Stomach (tissue), 9 donors: Measurements from ENCODE around the gene USP14. TPM values are rescaled to one million over a fixed set of nuclear protein-coding genes. Genes with fewer than 3 reads are reported as not detected.

Experiments
- DNase-seq, 2 donors: peaks; one replicate each; pipeline versions ENCODE4 v3.0.0 to v3.0.0-alpha.2; 2013 to 2019
- H3K27ac ChIP-seq, 5 donors: fragments of 200-600 bp in 4 of 5; sonication (generic) in 4 of 5; one replicate each; pipeline ENCODE4 v1.5.1; 2013 to 2019; ENCODE audit warnings: mild to moderate bottlenecking in 1 of 5, moderate library complexity in 1 of 5
- H3K27me3 ChIP-seq, 3 donors: fragments of 200-600 bp; sonication (generic); one replicate each; pipeline ENCODE4 v1.5.1; 2017 to 2019; ENCODE audit warnings: mixed run types in 1 of 3
- H3K36me3 ChIP-seq, 4 donors: fragments of 200-600 bp; sonication (generic); 1 replicate in 3 of 4; 2 replicates in 1 of 4; pipeline ENCODE4 v1.5.1; 2016 to 2019
- H3K4me1 ChIP-seq, 4 donors: fragments of 200-600 bp; sonication (generic); one replicate each; pipeline ENCODE4 v1.5.1; 2016 to 2019
- H3K4me3 ChIP-seq, 4 donors: fragments of 200-600 bp; sonication (generic) in 3 of 4; one replicate each; pipeline ENCODE4 v1.5.1; 2016 to 2019; ENCODE audit warnings: mild to moderate bottlenecking in 1 of 4
- H3K9me3 ChIP-seq, 4 donors: fragments of 200-600 bp; sonication (generic); one replicate each; pipeline ENCODE4 v1.5.1; 2016 to 2019
- CTCF ChIP-seq, 7 experiments: fragments of 450-650 bp in 4 of 7; fragments of 200-600 bp in 3 of 7; sonication (generic) in 3 of 7; IDR thresholded peaks; one replicate each; pipeline ENCODE4 v1.5.1; 2016 to 2019; ENCODE audit warnings: antibody characterized with exemption in 7 of 7, control low read depth in 2 of 7, mild to moderate bottlenecking in 1 of 7
- EP300 ChIP-seq: sonication (generic); formaldehyde crosslinking; IDR thresholded peaks from one replicate; pipeline ENCODE4 v1.6.1; 2017; ENCODE audit warnings: antibody characterized with exemption
- POLR2A ChIP-seq, 4 donors: fragments of 450-650 bp; IDR thresholded peaks; one replicate each; pipeline ENCODE4 v1.6.1; 2016; ENCODE audit warnings: antibody characterized with exemption in 4 of 4, control low read depth in 2 of 4, mild to moderate bottlenecking in 1 of 4, moderate library complexity in 1 of 4
- POLR2AphosphoS5 ChIP-seq, 3 donors: sonication (generic); formaldehyde crosslinking; IDR thresholded peaks; one replicate each; pipeline ENCODE4 v1.6.1; 2016; ENCODE audit warnings: antibody characterized with exemption in 3 of 3
- WGBS, 5 donors: extraction: QIAGEN DNeasy Blood & Tissue Kit in 3 of 5; methylation state at CpG; one replicate each; pipeline versions ENCODE4 v1.1.5 to v1.1.7; 2013 to 2018; 5-methylcytosine and 5-hydroxymethylcytosine counted together
- intact Hi-C: fragments of 100-400 bp; cut with DNase I; formaldehyde crosslinking; loops from one replicate; pipeline ENCODE4 v1.15.1; 2023; ENCODE audit warnings: low total_unique reads
- polyA plus RNA-seq, 3 donors: library from polyadenylated mRNA; stranded (reverse); fragments of 200-250 nt; gene quantifications; one replicate each; pipeline ENCODE4 v1.2.3, GENCODE V29; 2013
- total RNA-seq, 5 donors: library from RNA; depleted of rRNA; stranded (reverse); fragments of >200 nt; gene quantifications; one replicate each; pipeline versions ENCODE4 v1.1.0 to v1.2.3, GENCODE V29; 2014 to 2016
- donor health status: healthy with polysubstance abuse.
- donor health status: Bipolar disorder and iron deficiency.
- donor health status: healthy.

USP14 gene
- total and polyA plus RNA-seq, 8 donors = 10.4 to 59.3 (median 16.2) TPM

DNA sequence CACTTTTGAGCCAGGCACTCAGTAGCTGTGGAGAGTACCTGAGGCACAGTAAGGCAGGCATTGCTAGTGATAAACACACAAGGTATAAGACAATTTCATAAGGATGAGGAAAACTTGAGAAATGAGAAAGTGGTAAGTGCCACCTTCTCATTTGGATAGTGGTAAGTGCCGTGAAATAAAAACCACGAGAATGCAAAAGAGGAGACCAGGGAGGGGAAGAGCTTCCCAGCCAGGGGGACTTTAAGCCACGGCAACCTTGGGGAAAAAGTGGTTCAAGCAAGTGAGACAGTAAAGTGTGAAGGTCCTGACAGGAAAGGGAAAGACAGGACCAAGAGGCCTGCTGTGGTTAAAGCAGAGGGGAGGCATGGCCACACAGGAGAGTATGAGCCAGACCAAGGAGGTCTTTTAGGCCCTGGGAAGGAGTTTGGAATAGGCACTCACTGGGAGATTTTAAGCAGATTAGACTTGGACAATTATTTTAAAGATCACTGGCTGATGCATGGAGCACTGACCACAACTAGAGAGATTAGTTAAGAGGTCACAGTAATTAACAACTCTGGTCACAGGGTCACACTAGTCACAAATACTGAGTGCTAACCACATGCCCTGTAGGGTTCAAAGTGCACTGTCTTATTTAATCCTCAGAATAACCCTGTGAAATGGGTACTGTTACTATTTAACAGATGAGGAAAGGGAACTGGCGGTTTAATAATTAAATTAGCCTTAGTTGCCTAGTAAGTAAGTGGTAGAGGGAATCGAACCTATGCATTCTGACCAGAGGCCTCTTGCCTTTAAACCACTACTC, 59.4 kb downstream of the USP14 start:
- intact Hi-C loops = no loop called here
- DNase-seq = no peak
- no peaks in the 10 kb centered on the region for H3K9me3 ChIP-seq
- H3K4me3 ChIP-seq = no peak overlapping the region
- no peak overlapping the region for H3K27ac ChIP-seq
- H3K4me1 ChIP-seq = no peaks in the 10 kb centered on the region
- 85 to 90% (median 89%) methylated on average over 5 of the region's 5 CpGs for WGBS, 5 donors
- TF ChIP-seq CTCF (IDR thresholded peaks at IDR 0.05) = no peak
- no peak for TF ChIP-seq POLR2A (IDR thresholded peaks at IDR 0.05)
- no peaks in the 10 kb centered on the region for H3K27me3 ChIP-seq
- peaks cover 32 to 84% (median 78%) of the 10 kb centered on the region in 4 donors for H3K36me3 ChIP-seq

DNA sequence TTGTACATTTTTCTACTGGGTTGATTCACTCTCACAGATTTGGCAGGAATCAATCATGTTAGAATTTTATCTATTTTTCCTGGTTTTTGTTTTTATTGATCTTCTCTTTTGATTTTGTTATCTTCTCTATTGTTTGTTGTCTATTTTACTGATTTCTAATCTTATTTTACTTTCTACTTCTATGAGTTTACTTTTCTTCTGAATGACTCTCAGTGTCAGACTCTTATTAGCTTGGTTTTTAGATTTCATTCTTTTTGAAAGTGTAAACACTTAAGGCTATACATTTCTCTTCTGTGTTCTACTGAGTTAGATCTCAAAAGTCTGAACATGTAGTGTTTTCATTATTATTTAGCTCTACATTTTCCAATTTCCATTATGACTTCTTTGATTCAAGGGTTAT, 62.4 kb downstream of the USP14 start:
- Histone ChIP-seq H3K27ac (no peak overlapping the region), H3K4me3 (no peak overlapping the region), H3K9me3 (no peaks in the 10 kb centered on the region), H3K27me3 (no peaks in the 10 kb centered on the region), H3K4me1 (no peaks in the 10 kb centered on the region), H3K36me3 (peaks cover 36 to 85% (median 78%) of the 10 kb centered on the region in 4 donors)
- intact Hi-C loops = no loop called here
- DNase-seq = no peak
- TF ChIP-seq POLR2A (IDR thresholded peaks at IDR 0.05) (no peak), POLR2AphosphoS5 (IDR thresholded peaks at IDR 0.05) (no peak), EP300 (no peak)

GRCh38 chr18:225745-226144, 67.4 kb downstream of the USP14 start:
- Histone ChIP-seq H3K27me3 (no peaks in the 10 kb centered on the region), H3K9me3 (no peaks in the 10 kb centered on the region), H3K4me3 (no peak overlapping the region), H3K4me1 (no peaks in the 10 kb centered on the region), H3K36me3 (peaks cover 23 to 76% (median 54%) of the 10 kb centered on the region in 4 donors), H3K27ac (no peak overlapping the region)
- no peak for DNase-seq
- intact Hi-C loops = no loop called here
- no peak for TF ChIP-seq CTCF (IDR thresholded peaks at IDR 0.05)
- TF ChIP-seq POLR2AphosphoS5 (IDR thresholded peaks at IDR 0.05) = no peak
- TF ChIP-seq EP300 = no peak
- no peak for TF ChIP-seq POLR2A (IDR thresholded peaks at IDR 0.05)
- whole genome bisulfite sequencing, 5 donors = 84 to 96% (median 95%) methylated on average over 4 of the region's 4 CpGs

DNA sequence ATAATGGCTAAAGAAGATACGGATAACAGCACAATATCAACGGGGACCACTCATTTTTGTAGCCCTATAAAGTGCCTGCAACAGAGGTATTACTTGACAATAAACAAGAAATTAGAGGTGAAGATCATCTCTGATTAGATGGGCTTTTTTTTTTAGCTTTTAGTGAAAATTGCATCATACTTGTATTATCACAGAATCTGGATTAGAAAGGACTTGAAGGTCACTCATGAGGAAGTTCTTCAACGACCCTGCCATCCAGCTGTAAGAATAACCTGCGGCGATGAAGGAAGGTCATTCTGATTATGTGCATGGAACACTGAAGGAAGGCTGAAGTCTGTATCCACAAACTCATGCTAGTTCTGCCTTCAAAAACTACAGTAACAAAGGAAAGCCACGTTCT, 69.0 kb downstream of the USP14 start:
- intact Hi-C loops = no loop called here
- whole genome bisulfite sequencing, 5 donors = 85 to 92% (median 90%) methylated on average over 6 of the region's 6 CpGs
- Histone ChIP-seq H3K9me3 (no peaks in the 10 kb centered on the region), H3K4me1 (no peaks in the 10 kb centered on the region), H3K27ac (no peak overlapping the region), H3K27me3 (no peaks in the 10 kb centered on the region), H3K36me3 (peaks cover 23 to 65% (median 46%) of the 10 kb centered on the region in 4 donors), H3K4me3 (no peak overlapping the region)
- DNase-seq = no peak
- no peak for TF ChIP-seq POLR2AphosphoS5 (IDR thresholded peaks at IDR 0.05)
- TF ChIP-seq POLR2A (IDR thresholded peaks at IDR 0.05) = no peak
- TF ChIP-seq CTCF (IDR thresholded peaks at IDR 0.05) = no peak
- TF ChIP-seq EP300 = no peak

DNA sequence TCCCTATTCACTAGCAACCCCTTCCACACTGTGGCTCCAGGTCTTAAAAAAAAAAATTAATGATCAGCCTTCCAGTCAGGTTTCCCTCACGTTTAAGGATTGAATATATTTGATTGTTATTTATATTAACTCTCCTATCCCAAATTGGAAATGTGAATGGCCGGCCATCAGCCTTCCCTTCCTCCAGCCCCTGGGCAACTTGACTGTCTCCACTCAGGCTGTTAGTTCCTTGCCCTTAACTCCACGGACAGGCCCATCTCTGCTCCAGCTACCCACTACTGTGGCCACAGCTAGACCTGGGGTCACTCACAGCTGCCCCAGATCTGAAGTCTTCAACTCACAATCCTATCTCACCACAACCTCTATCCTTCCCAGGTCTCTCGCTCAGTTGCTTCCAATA, 69.5 kb downstream of the USP14 start:
- TF ChIP-seq CTCF (IDR thresholded peaks at IDR 0.05) (no peak), EP300 (no peak), POLR2AphosphoS5 (IDR thresholded peaks at IDR 0.05) (no peak), POLR2A (IDR thresholded peaks at IDR 0.05) (no peak)
- no peak overlapping the region for H3K4me3 ChIP-seq
- WGBS, 5 donors = 86 to 94% (median 88%) methylated on average over 4 of the region's 4 CpGs
- peaks cover 22 to 60% (median 40%) of the 10 kb centered on the region in 4 donors for H3K36me3 ChIP-seq
- no peak overlapping the region for H3K27ac ChIP-seq
- no peaks in the 10 kb centered on the region for H3K4me1 ChIP-seq
- no peak for DNase-seq
- H3K9me3 ChIP-seq = no peaks in the 10 kb centered on the region
- H3K27me3 ChIP-seq = no peaks in the 10 kb centered on the region
- intact Hi-C loops = no loop called here
